GM18499 (cell line): Measurements from ENCODE around the gene RBBP8.

ENCODE experiments used
- ATAC-seq: cut with Tn5 transposase; IDR thresholded peaks from one replicate; pipeline ENCODE4 v1.9.1; 2021; ENCODE audit warnings: moderate number of reproducible peaks; ENCODE audit not compliant: insufficient read depth, unreplicated experiment

RBBP8 gene

DNA sequence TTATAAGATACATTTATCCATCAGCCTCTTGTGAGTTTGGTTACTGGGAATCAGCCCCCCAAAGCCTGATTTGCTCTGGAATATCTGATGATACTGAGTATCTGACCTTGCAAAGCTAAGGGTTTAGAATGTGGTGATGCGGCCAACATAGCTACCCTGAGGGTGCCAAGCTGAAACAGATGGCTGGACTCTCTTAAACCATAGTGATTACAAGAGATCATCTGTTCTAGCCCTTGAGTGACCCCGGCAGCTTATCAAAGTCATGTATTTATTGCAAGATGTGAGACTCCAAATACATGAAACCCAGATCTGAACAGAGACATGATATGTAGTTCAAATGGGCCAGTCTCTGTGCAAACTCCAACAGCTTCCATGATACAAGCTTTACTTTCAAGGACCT is 124.0 kb downstream of the RBBP8 start:
- no peak for ATAC-seq

DNA sequence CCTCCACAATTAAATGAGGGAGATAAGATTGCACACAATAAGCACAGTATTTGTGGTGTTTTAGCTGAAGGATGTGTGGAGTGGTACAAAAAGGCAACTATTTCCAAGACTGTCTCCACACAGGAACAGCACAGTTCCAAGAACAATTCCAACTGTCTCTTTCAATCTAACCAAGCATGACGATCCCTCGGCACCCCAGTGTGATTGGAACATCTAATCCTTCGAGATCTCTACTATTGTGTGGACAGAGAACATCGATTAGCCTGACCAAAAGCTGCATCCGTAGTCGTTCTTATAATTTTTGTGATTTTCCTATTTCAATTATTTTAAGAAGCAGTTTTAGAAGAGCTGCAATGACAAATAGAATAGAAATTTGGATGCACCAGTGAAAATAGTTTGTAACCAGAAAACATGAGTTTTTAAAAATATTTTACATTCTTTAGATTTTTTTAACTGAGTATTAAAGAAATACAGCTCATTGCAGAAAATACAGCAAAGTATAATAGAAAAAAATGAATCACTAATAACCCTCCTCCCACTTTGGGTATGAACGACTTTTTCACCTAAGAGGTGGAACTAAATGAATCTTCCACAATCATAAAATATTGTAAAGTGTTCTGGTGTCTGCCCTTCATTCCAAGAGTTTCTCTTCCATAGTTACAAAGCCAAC is 125.8 kb downstream of the RBBP8 start:
- ATAC-seq: no peak

DNA sequence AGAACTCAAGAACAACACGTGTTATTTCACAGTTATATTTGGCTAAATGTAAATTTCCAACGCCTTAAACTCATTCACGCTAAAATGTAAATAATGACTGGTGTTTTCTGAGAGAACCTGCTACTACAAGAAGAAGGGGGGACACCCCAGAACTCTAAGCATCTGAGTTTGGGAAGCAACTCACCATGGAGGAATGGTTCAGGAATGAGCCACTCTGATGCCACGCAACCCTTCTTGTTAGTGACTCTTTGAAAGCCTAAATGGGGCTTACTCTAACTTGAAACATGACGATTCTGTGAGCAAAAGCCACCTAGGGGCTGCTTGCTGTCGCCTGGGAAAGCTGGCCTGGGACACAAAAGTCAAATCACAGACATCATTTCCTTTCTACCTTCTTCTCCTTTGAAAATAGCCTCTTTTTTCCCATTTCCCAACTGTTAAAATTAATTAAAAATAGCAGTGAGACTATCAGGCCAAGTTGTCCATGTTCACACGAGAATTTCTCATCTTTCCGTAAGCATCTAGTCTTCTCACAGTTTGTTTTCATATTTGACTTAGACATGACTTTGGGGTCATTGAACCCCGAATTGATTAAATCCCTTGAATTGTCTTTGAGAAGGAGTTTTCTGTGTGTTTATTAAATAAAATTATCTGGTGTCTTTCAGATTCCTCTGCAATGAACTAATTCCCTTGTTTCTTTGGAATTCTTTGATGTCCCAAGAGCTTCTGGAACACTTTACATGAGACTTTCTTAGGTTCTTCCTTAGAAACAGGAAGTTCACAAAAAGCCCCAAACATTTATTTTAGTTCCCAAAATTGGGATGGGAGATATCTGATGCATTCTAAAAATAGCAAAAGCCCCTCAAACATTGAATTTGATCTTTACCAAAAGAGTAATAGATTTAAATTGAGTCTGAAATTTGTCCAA is 126.7 kb downstream of the RBBP8 start:
- no peak for ATAC-seq

DNA sequence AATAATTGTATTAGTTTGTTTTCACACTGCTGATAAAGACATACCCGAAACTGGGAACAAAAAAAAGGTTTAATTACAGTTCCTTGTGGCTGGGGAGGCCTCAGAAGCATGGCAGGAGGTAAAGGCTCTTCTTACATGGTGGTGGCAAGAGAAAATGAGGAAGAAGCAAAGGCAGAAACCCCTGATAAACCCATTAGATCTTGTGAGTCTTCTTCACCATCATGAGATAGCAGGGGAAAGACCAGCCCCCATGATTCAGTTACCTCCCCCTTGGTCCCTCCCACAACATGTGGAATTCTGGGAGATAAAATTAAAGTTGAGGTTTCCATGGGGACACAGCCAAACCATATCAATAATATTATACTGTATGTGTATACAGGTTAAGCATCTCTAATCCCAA is 128.9 kb downstream of the RBBP8 start:
- no peak for ATAC-seq

DNA sequence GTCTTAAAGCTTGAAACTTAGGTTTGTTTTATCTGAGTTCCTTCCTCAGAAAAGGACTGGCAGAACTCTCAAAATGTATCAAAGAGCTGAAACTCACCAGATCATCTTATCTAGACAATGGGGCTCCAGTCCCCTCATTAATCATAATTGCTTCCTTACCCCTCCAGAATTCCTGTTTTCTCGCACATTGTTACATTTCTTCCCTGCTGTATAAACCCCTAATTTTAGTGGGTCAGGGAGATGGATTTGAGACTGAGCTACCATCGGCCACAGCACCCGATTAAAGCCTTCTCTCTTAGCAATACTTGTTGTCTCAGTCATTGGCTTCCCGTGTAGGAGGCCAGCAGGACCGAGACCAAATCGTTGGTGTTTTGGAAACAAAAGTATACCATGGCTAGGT is 130.4 kb downstream of the RBBP8 start:
- ATAC-seq: no peak

DNA sequence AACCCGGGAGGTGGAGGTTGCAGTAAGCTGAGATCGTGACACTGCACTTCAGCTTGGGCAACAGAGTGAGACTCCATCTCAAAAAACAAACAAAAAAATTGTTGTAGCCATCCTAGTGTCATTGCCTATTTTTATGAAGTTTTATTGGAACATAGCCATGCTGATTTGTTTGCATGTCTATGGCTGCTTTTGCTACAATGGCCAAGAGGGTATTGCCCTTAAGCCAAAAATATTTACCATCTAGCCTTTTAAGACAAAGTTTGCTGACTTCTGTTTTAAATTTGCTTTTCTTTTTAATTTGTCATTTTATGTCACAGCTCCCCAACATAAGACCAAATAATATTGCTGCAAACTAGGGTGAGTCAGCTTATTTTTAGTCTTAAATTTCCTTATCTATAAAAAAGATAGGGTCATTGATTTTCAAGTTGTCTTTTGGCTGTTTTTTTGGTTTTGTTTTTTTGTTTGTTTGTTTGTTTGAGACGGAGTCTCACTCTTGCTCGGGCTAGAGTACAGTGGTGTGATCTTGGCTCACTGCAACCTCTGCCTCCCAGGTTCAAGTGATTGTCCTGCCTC is 132.2 kb downstream of the RBBP8 start:
- no peak for ATAC-seq

DNA sequence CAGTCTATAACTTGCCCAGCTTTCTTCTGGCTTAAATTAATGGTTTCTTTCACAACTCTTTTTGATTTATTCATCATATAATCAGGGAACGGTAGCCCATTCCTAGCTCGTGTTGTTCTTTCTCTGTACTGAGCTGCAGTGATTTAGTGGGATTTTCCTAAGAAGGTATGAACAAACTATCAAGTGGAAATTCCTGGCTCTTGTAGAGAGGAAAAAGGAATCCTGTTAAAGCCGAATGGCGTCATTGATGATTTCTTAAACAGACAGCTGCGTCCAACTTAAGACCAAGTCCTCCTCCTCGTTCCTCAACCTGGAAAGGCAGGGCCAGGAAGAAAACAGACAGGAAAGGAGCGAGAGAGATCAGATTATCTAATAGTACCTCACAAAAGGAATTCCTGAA is 132.9 kb downstream of the RBBP8 start:
- ATAC-seq: no peak

DNA sequence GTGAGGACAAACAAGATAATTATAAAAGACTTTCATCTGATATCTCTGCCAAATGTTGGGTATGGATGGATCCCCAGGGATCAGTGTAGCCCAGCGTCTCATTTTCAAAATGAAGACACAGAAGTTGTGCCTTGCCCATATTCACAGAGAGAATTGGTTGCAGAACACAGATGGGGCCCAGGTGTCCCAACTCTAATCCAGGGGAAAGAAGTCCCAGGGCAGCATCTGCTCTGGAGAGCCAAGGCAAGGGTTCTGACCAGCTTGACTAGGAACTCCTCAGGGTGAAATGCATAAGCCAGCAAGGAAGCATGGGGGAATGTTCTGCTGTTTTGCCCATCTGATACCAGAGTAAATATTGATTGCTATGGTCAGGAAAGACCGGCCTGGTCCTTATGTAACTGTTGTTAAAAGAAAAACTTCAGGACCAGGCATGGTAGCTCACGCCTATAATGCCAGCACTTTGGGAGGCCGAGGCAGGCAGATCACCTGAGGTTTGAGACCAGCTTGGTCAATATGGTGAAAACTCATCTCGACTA is 133.4 kb downstream of the RBBP8 start:
- no peak for ATAC-seq

DNA sequence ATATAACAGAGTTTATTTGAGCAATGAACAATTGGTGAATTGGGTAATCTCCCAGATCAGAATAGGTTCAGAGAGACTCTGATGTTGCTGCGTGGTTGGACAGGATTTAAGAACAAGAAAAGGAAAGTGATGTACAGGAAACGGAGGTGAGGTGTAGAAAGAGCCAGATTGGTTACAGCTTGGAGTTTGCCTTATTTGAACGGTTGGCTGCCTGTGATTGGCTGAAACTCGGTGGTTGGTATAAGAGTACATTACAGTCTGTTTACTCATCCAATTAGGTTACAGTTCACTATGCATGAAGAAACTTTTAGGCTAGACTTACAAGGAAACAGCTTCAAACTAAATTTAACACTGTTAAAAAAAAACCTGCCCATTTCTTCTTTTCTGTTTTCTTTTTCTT is 134.1 kb downstream of the RBBP8 start:
- ATAC-seq: no peak

DNA sequence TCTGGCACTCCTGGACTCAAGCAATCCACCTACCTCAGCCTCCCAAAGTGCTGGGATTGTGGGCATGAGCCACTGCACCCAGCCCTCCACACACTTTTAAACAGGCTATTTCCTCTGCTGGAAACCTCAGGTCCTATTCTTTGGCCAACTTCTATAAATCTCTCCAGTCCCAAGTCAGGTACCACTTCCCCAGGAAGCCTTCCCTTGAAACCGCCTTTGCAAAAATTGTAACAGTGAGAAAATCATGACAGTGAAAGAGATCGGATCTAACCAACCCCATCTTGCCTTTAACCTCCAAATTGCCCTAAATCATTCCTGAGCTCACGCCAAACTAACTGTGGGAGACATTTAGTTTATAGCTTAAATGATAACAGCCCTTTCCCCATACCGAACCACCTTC is 134.9 kb downstream of the RBBP8 start:
- ATAC-seq: no peak

DNA sequence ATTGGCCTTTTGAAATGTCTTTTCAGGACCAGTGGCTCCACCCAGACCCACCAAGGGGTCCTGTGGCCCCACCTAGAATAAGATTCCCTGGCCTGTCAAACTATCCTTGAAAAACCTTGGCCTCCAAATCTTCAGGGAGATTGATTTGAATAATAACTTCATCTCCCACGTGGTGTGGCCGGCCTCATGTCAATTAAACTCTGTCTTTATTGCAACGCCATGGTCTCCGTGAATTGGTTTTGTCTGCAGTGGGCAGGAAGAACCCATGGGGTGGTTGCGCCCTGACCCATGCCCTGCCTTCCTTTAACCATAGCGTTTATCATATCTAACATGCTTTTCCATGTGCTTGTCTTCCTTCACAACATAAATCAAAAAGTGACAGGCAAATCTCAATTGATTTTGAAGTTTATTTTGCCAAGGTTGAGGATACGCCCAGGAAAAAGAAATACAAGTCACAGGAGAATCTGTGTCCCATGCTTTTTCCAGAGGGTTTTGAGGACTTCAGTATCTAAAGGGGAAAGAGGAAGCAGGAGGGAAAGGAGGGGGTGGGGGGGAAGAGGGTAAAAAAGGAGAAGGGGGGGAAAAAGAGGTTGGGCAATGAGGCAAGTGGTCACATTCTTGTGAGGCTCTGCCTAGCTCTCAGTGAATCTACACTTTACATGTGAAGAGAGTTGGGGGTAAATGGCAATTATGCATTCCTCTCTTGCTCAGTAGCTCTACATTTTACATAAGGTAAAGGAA is 135.6 kb downstream of the RBBP8 start:
- ATAC-seq: no peak

DNA sequence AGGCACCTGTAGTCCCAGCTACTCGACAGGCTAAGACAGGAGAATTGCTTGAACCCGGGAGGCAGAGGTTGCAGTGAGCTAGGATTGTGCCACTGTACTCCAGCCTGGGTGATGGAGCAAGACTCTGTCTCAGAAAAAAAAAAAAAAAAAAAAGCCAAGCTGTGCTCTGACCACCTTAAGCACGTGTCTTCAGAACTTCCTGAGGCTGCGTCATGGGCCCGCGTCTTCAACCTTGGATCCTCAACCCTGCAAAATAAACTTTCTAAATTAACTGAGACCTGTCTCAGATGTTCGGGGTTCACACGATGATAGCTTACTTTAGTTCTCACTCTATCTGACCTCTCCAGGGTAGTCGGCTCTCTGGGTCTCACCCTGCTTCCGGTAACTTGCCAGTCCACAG is 136.4 kb downstream of the RBBP8 start:
- ATAC-seq: no peak

DNA sequence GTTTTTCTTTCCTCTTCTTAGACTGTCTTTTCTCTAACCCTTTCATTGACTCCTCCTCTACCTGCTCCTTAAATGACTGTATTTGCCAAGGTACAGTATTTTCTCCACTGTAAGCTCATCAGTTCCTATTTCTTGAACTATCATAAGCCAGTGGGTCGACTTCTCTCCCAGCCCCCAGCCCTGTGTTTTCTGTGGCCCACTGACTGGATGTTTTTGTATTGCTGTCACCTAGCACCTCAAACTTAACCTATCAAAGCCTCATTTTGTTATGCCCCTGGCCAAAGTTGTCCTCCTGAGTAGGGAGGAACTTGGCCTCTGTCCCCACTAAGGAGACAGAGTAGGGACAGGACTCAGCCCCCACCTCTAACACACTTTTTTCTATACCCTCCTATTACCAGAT is 136.8 kb downstream of the RBBP8 start:
- ATAC-seq: no peak

DNA sequence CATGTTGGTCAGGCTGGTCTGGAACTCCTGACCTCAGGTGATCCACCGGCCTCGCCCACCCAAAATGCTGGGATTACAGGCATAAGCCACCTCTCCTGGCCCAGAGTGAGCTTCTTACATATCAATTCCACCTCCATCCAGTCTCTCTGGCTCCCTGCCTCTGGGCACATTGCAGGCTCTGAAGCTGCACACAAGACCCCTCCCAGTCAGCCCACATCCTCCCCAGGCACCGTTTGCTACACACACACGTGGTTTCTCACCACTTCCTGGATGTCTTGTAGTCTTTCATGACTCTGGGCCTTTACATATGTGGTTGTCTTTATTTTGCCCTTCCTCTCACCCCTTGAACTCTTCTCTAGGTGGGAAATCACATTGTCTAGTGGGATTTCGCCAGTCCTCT is 138.2 kb downstream of the RBBP8 start:
- peak; percentile 95 for ATAC-seq

DNA sequence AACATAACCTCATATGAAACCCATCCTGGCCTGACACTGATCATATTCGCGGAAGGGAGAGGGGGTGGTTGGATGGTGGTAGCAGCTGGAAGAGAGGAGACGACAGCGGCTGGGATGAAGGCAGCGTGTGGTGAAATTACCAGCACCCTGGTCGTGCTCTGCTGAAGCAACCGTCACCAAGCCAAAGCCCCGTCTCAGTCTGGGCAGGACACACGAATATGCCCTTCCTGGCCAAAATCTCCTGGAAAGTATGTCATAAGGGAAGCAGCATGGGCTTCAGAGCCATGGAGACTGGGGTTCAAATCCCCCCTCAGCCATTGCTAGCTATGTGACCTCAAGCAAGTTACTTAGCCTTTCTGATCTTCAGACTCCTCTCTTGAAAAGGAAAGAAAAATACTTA is 139.0 kb downstream of the RBBP8 start:
- ATAC-seq: no peak

DNA sequence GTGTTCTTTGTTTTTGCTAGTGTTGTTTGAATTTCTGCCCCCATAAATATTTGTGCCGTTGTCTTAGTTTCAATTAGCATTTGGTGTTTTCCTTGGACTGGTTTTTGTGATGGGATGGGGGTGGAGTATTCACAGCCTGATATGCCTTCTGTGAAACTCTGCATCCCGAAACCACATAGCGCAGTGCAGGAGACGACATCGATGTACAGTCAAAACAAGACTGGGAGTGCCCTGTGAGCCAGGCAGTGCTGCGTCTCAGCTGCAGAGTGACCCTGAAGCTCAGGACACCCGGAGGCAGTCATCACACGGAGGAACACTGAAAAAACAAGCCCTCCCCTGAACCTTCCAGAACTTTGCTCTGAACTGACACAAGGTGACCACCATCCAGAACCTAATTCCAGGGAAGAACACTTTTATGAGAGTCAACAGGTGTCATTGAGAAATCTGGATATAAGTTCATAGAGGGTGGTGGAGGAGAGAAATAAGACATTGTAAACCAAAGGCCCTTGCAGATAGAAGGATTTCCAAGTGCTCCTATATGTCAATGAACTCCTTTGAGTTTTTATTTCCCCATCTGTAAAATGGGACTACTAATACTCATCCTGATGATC is 141.0 kb downstream of the RBBP8 start:
- no peak for ATAC-seq
